Ramos (cell line): ENCODE results near the gene TNPO3.

Experiments
- in situ Hi-C: fragments of 300-500 bp; cut with MboI; formaldehyde crosslinking; loops from one replicate; pipeline ENCODE4 v1.14.3; 2022; ENCODE audit warnings: low sequenced_read_pairs; ENCODE audit not compliant: unreplicated experiment

TNPO3 gene

DNA sequence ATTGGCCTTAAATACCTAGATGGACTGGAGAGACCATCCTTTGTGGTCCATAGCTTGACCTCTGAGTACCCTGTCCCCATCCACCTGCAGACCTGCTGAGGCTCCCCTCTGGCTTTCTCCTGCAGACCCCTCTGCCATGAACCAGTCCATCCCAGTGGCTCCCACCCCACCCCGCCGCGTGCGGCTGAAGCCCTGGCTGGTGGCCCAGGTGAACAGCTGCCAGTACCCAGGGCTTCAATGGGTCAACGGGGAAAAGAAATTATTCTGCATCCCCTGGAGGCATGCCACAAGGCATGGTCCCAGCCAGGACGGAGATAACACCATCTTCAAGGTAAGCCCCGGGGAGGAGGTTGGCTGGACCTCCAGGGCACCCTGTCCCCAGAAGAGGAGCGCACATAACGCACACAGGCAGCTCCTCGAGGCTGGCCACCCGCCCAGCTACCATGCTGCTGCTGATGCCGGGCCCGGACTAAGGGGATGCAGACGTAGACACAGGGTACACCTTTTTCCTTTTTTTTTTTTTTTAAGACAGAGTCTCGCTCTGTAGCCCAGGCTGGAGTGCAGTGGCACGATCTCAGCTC is 112.9 kb downstream of the TNPO3 start:
- in situ Hi-C loops: no loop called here

- in situ Hi-C loops: no loop called here
Observed at GRCh38 chr7:128941323-128941890, 113.5 kb downstream of the TNPO3 start.

- in situ Hi-C loops: no loop called here
Observed at GRCh38 chr7:128940494-128941322, 114.2 kb downstream of the TNPO3 start.

- in situ Hi-C loops: no loop called here
Observed at GRCh38 chr7:128939861-128940410, 115.0 kb downstream of the TNPO3 start.

DNA sequence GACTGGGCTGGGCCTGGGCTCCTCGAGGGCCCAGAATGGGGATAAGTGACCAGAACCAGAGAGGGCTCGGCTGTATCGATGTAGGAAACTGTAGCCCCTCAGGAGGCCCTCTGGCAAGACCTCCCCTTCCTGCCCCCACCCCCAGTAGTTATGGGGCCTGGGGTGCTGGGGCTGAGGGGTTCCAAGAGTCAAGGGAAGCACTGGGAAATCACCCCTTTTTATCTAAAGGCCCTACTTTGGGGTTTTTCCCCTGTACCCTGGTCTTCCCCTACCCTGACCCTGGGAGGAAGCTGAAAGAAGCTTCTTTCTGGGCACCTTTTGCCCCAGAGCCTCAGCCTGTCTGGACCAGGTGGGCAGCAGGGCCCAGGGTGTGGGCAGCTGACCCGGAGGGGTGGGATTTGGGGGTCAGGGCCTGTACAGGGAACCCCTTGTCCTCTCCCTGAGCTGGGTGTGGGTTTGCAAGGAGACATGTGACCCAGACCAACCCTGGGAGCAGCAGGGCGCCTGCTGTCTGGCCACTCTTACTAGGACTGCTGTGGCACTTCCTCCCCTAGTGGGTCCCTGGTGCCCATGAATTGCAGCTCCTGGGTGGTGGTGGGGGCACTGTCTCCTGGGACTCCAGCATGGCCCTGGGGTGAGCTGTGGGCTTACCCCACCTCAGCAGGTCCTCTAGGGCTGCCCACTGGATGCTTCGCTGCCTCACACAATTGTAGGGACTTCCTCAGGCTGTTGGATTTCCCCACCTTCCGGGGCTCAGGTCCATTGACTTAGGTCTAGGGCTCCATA is 115.6 kb downstream of the TNPO3 start:
- in situ Hi-C loops: no loop called here

- in situ Hi-C loops: no loop called here
Observed at GRCh38 chr7:128938544-128939074, 116.3 kb downstream of the TNPO3 start.

DNA sequence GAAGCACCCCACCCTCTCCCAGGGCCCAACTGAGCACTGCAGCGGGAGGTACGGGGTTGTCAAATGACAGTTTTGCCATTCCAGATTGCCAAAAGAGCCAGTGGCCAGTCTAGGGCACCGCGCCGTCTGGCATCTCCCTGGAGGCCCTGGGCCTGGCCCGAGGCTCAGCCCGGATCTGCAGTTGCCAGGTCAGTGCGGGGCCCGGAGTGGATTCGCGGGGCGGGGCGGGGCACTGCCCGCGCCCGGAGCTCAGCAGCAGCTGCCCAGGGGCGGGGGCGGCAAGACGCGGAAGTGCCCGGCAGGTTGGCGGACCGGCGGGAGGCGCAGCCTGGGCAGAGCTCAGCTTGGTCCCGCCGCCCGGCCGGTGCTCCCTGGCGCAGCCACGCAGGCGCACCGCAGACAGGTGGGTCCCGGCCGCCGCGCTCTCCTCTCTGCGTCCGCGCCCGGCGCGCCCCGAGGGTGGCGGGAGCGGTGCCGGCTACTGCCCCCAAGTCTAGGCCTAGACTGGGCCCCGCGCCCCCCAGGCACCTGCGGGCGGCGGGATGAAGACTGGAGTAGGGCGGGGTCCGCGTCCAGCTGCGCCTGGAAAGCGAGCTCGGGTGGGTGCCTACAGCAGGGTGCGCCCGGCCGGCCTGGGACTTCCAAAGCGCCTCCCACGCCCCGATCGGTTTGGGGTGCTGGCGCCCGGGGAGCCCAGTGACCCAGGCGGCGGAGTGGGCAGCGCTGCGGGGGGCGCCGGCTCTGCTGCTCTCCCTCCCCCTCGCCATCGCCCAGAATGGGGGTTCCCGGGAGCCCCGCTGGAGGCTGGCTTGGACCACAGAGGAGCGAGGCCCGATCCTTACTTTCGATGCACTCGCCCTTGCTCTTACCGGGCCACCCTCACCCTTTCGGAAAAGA is 117.0 kb downstream of the TNPO3 start, which contains the start of gene IRF5:
TSS of gene IRF5 (plus strand) at position 281 of the 897 bp plus-strand sequence. CDS start 4,155 bp downstream, outside the sequence.
- in situ Hi-C loops: no loop called here

DNA sequence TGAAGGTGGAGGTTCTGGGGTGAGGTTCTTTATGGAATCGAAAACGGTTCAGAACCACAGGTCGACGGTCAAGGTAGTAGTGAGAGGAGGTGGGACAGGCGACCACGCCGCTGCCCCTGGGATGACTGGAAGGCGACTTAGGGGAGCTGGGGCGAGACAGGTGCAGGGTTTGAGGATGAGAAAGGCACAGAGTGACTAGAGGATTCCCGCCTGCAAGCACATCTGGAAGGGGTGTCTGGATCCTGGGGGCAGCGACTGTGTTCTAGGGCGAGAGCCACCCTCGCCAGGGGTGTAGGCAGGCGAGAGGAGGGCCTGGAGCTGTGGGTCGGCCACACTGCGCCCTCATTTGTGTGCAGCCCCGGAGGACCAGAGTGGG is 117.7 kb downstream of the TNPO3 start:
- in situ Hi-C loops: no loop called here

- in situ Hi-C loops: no loop called here
Observed at GRCh38 chr7:128936798-128937197, 118.1 kb downstream of the TNPO3 start.

GRCh38 chr7:128935342-128935730 is 119.6 kb downstream of the TNPO3 start:
- in situ Hi-C loops: no loop called here

DNA sequence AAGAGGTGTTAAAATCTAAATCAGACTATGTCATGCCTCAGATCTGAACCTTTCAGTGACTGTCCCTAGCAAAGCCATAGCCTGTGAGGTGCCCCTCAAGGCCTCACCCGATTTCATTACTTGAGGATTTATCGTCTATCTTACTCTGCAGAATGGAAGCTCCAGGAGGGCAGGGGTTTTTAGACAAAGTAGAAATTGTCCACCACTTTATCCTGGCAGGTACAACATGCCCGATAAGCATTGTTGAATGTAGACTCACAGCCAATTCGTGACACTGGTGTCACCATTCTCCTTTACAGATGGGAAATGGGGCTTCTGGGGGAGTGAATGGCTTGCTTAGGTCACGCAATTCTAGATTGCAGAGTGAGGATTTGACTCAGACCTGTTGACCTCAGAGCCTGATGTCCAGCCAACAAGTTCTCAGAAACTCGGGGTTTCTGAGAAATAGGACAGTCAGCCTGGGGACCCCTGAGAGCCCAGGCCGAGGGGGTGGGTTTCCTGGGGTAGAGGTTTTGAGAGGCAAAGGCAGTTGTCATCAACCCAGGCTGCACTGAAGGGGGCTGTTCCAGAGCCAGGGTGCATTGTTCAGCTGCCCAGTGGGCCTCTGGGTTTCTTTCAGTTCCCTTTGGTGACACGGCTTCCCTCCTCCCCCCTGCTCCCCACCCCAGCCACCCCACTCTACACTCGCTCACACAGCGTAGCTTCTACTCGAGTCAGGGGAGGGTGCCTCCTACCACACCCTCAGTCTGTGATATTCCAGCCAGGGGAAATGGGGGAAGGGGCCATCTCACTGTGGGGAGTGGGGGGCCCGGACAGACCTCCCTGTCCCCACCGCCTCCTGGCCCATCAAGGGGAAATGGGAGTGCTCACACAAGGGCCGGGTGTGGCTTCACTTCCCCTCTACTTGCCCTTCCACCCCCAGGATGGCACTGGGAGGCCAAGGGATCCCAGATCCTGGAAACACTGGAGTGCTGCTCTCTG is 120.3 kb downstream of the TNPO3 start:
- in situ Hi-C loops: no loop called here

GRCh38 chr7:128933180-128933891 is 121.6 kb downstream of the TNPO3 start:
- in situ Hi-C loops: no loop called here

DNA sequence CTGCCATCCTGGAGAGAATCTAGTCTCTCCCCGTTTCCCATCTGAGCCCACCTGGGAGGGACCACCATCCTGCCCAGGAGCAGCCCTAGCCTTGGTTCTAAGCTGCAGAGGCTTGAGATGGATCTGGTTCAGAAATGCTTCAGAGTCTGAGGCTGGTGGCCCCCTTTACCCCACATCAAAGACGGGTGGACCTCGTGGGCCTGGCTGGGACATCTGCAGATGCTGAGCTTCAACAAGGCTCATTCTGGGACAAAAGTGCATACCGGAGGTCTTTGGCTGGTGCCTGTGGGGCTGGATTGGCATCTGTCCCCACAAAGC is 122.1 kb downstream of the TNPO3 start:
- in situ Hi-C loops: no loop called here

DNA sequence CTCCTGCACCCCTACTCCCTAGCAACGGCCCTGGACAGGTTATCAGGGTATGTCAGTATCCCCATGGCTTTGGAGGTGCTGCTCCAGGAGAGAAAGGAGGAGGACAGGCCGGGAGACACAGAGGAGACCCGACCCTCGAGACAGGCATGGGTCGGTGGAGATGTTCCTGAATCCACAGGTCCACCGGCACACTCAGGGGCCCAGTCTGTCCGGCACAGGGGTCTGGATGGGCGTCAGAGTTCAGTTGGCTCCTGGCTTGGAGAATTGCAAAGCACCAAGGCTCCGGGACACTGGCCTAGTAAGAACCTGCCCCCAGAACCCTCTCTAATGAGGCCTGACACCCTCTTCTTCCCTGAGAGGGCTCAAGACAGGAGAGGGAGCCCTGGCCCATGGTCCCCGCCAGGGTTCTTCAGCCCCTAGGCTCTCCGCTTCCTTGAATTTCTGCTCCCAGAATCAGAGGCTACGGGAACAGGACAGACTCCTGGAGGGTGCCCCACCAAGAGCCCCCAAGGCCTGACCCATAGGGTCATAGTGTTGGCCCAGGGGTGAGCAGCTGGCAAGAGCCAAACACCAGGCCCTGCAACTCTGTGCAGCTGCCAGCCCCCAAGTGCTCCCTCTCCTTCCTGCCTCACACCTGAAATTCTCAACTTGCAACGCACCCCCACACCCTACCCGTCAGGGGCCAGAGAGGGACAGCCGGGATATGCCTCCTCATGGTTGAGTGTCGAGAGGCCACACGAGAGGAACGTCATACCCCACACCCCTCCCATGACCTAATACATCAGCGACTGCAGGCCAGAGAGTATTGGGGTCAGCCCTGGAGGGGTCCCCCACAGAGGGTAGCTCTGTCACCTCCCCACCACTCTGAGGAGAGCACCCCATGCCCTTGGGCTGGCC is 122.7 kb downstream of the TNPO3 start:
- in situ Hi-C loops: no loop called here

DNA sequence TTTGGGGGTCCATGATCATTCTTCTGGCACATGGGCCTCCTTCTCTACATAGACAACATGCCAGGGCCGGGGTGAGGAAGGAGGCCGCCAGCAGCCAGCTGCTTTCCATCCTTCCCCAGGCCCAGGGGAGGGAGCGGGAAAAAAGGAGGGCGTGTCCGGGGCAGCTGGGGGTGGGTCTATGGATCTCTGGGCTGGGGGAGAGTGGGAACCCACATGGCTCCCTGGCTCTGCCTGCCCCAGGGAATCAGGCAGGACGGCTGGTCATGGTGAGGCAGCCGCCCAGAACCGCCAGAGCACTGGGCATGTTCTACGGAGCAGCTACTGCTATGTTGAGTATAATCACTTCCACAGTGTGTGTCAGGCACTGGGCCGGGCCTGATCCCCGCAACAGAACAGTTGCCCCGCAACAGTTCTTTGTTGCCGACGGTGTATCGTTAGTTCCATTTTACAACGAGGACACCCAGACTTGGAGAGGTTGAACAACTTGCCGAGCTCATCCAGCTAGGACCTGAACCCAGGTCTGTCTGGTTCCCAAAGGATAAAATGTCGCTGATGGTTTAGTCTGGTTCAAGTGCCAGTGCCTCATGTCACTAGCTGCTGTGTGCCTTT is 123.6 kb downstream of the TNPO3 start:
- in situ Hi-C loops: no loop called here
